Type B pancreatic cell (in vitro differentiated cells): ENCODE data around the gene TRPM3. TPM values are rescaled to one million over a fixed set of nuclear protein-coding genes. Genes with fewer than 3 reads are reported as not detected.

Source experiments
- DNase-seq: peaks from one replicate; pipeline ENCODE4 v3.0.0; 2021; ENCODE audit warnings: mixed read lengths; ENCODE audit not compliant: unreplicated experiment; ENCODE audit errors: extremely low spot score
- H3K27ac Mint-ChIP-seq: 2 replicates; pipeline ENCODE4 v1.8.0; 2021; ENCODE audit warnings: mild to moderate bottlenecking, mixed read lengths
- H3K27me3 Mint-ChIP-seq: 2 replicates; pipeline ENCODE4 v1.8.0; 2021; ENCODE audit warnings: mixed read lengths
- H3K36me3 Mint-ChIP-seq: 2 replicates; pipeline ENCODE4 v1.8.0; 2021; ENCODE audit warnings: mixed read lengths
- H3K4me1 Mint-ChIP-seq: one replicate; pipeline ENCODE4 v1.8.0; 2021; ENCODE audit warnings: mixed read lengths; ENCODE audit not compliant: unreplicated experiment
- H3K4me3 Mint-ChIP-seq: 2 replicates; pipeline ENCODE4 v1.8.0; 2021; ENCODE audit warnings: mild to moderate bottlenecking, mixed read lengths
- H3K9me3 Mint-ChIP-seq: 2 replicates; pipeline ENCODE4 v1.8.0; 2021; ENCODE audit warnings: mixed read lengths
- CTCF ChIP-seq: fragments of 200-600 bp; sonication (generic); conservative IDR thresholded peaks from 2 replicates; pipeline ENCODE4 v1.5.0; 2021; ENCODE audit warnings: antibody characterized with exemption, mild to moderate bottlenecking
- total RNA-seq: library from RNA; stranded (reverse); gene quantifications from 2 replicates; pipeline ENCODE4 v1.2.1, GENCODE V29; 2021; ENCODE audit warnings: low replicate concordance

The TRPM3 gene
- total RNA-seq, 1 donor from 2014 or later, result 17.0 TPM

GRCh38 chr9:70902692-70903131 is 218.7 kb downstream of the TRPM3 start:
- no peaks in the 10 kb centered on the region for H3K4me1 Mint-ChIP-seq
- H3K36me3 Mint-ChIP-seq, result no peaks in the 10 kb centered on the region
- no peak overlapping the region for H3K4me3 Mint-ChIP-seq
- TF ChIP-seq CTCF, result no peak
- H3K27me3 Mint-ChIP-seq, result peaks cover 4% of the 10 kb centered on the region
- H3K27ac Mint-ChIP-seq, result no peak overlapping the region
- no peak for DNase-seq
- no peaks in the 10 kb centered on the region for H3K9me3 Mint-ChIP-seq

GRCh38 chr9:70902171-70902570 is 219.2 kb downstream of the TRPM3 start:
- H3K4me1 Mint-ChIP-seq, result no peaks in the 10 kb centered on the region
- no peak for DNase-seq
- H3K9me3 Mint-ChIP-seq, result no peaks in the 10 kb centered on the region
- no peak overlapping the region for H3K4me3 Mint-ChIP-seq
- H3K27me3 Mint-ChIP-seq, result peaks cover 4% of the 10 kb centered on the region
- TF ChIP-seq CTCF, result no peak
- H3K27ac Mint-ChIP-seq, result no peak overlapping the region
- no peaks in the 10 kb centered on the region for H3K36me3 Mint-ChIP-seq

GRCh38 chr9:70901746-70902145 is 219.7 kb downstream of the TRPM3 start:
- no peak for DNase-seq
- H3K36me3 Mint-ChIP-seq, result no peaks in the 10 kb centered on the region
- no peaks in the 10 kb centered on the region for H3K9me3 Mint-ChIP-seq
- no peaks in the 10 kb centered on the region for H3K4me1 Mint-ChIP-seq
- no peak overlapping the region for H3K27ac Mint-ChIP-seq
- no peak for TF ChIP-seq CTCF
- peaks cover 4% of the 10 kb centered on the region for H3K27me3 Mint-ChIP-seq
- H3K4me3 Mint-ChIP-seq, result no peak overlapping the region

- no peak for TF ChIP-seq CTCF
- H3K36me3 Mint-ChIP-seq, result no peaks in the 10 kb centered on the region
- no peaks in the 10 kb centered on the region for H3K9me3 Mint-ChIP-seq
- DNase-seq, result no peak
- H3K27me3 Mint-ChIP-seq, result peaks cover 4% of the 10 kb centered on the region
- no peak overlapping the region for H3K27ac Mint-ChIP-seq
- H3K4me1 Mint-ChIP-seq, result no peaks in the 10 kb centered on the region
- H3K4me3 Mint-ChIP-seq, result no peak overlapping the region
Observed at GRCh38 chr9:70901013-70901412, 220.4 kb downstream of the TRPM3 start.

- Mint-ChIP-seq H3K4me1 (no peaks in the 10 kb centered on the region), H3K27me3 (no peaks in the 10 kb centered on the region), H3K9me3 (no peaks in the 10 kb centered on the region), H3K36me3 (no peaks in the 10 kb centered on the region), H3K27ac (no peak overlapping the region), H3K4me3 (no peak overlapping the region)
- TF ChIP-seq CTCF, result no peak
- DNase-seq, result no peak
Observed at GRCh38 chr9:70893580-70894122, 227.8 kb downstream of the TRPM3 start.

GRCh38 chr9:70888471-70888870 is 232.9 kb downstream of the TRPM3 start:
- no peaks in the 10 kb centered on the region for H3K9me3 Mint-ChIP-seq
- H3K4me3 Mint-ChIP-seq, result no peak overlapping the region
- no peaks in the 10 kb centered on the region for H3K36me3 Mint-ChIP-seq
- no peaks in the 10 kb centered on the region for H3K27me3 Mint-ChIP-seq
- H3K27ac Mint-ChIP-seq, result no peak overlapping the region
- H3K4me1 Mint-ChIP-seq, result no peaks in the 10 kb centered on the region
- DNase-seq, result no peak
- TF ChIP-seq CTCF, result no peak
